Type B pancreatic cell (in vitro differentiated cells): Measurements from ENCODE around the gene TSHZ1. TPM values are rescaled to one million over a fixed set of nuclear protein-coding genes. Genes with fewer than 3 reads are reported as not detected.

Source experiments
- DNase-seq: peaks from one replicate; pipeline ENCODE4 v3.0.0; 2021; ENCODE audit warnings: mixed read lengths; ENCODE audit not compliant: unreplicated experiment; ENCODE audit errors: extremely low spot score
- H3K27ac Mint-ChIP-seq: 2 replicates; pipeline ENCODE4 v1.8.0; 2021; ENCODE audit warnings: mild to moderate bottlenecking, mixed read lengths
- H3K27me3 Mint-ChIP-seq: 2 replicates; pipeline ENCODE4 v1.8.0; 2021; ENCODE audit warnings: mixed read lengths
- H3K36me3 Mint-ChIP-seq: 2 replicates; pipeline ENCODE4 v1.8.0; 2021; ENCODE audit warnings: mixed read lengths
- H3K4me1 Mint-ChIP-seq: one replicate; pipeline ENCODE4 v1.8.0; 2021; ENCODE audit warnings: mixed read lengths; ENCODE audit not compliant: unreplicated experiment
- H3K4me3 Mint-ChIP-seq: 2 replicates; pipeline ENCODE4 v1.8.0; 2021; ENCODE audit warnings: mild to moderate bottlenecking, mixed read lengths
- H3K9me3 Mint-ChIP-seq: 2 replicates; pipeline ENCODE4 v1.8.0; 2021; ENCODE audit warnings: mixed read lengths
- CTCF ChIP-seq: fragments of 200-600 bp; sonication (generic); conservative IDR thresholded peaks from 2 replicates; pipeline ENCODE4 v1.5.0; 2021; ENCODE audit warnings: antibody characterized with exemption, mild to moderate bottlenecking
- total RNA-seq: library from RNA; stranded (reverse); gene quantifications from 2 replicates; pipeline ENCODE4 v1.2.1, GENCODE V29; 2021; ENCODE audit warnings: low replicate concordance

Gene TSHZ1
- total RNA-seq, 1 donor from 2014 or later, result 79.9 TPM

- H3K9me3 Mint-ChIP-seq, result peaks cover 4% of the 10 kb centered on the region
- H3K4me1 Mint-ChIP-seq, result peaks cover 11% of the 10 kb centered on the region
- no peak for TF ChIP-seq CTCF
- DNase-seq, result no peak
- peaks cover 15% of the 10 kb centered on the region for H3K27me3 Mint-ChIP-seq
- no peak overlapping the region for H3K27ac Mint-ChIP-seq
- peaks cover 4% of the 10 kb centered on the region for H3K36me3 Mint-ChIP-seq
- no peak overlapping the region for H3K4me3 Mint-ChIP-seq
Measured at GRCh38 chr18:75163736-75164135, 46.9 kb upstream of the TSHZ1 start.

- no peak for TF ChIP-seq CTCF
- H3K27ac Mint-ChIP-seq, result no peak overlapping the region
- H3K4me3 Mint-ChIP-seq, result no peak overlapping the region
- peaks cover 4% of the 10 kb centered on the region for H3K9me3 Mint-ChIP-seq
- peaks cover 12% of the 10 kb centered on the region for H3K4me1 Mint-ChIP-seq
- DNase-seq, result no peak
- peaks cover 14% of the 10 kb centered on the region for H3K27me3 Mint-ChIP-seq
- peaks cover 4% of the 10 kb centered on the region for H3K36me3 Mint-ChIP-seq
Measured at GRCh38 chr18:75164479-75164878, 46.1 kb upstream of the TSHZ1 start.

- no peak overlapping the region for H3K4me3 Mint-ChIP-seq
- H3K27me3 Mint-ChIP-seq, result peaks cover 11% of the 10 kb centered on the region
- peaks cover 4% of the 10 kb centered on the region for H3K4me1 Mint-ChIP-seq
- peaks cover 4% of the 10 kb centered on the region for H3K36me3 Mint-ChIP-seq
- no peak for DNase-seq
- H3K9me3 Mint-ChIP-seq, result peaks cover 4% of the 10 kb centered on the region
- H3K27ac Mint-ChIP-seq, result no peak overlapping the region
- TF ChIP-seq CTCF, result no peak
Measured at GRCh38 chr18:75165926-75166325, 44.7 kb upstream of the TSHZ1 start.

- Mint-ChIP-seq H3K9me3 (peaks cover 4% of the 10 kb centered on the region), H3K27me3 (peaks cover 13% of the 10 kb centered on the region), H3K4me3 (no peak overlapping the region), H3K27ac (no peak overlapping the region), H3K4me1 (peaks cover 4% of the 10 kb centered on the region), H3K36me3 (peaks cover 4% of the 10 kb centered on the region)
- no peak for TF ChIP-seq CTCF
- DNase-seq, result no peak
Measured at GRCh38 chr18:75167137-75167536, 43.5 kb upstream of the TSHZ1 start.

- no peak for TF ChIP-seq CTCF
- Mint-ChIP-seq H3K4me3 (no peak overlapping the region), H3K27ac (no peak overlapping the region), H3K9me3 (peaks cover 4% of the 10 kb centered on the region), H3K27me3 (peaks cover 15% of the 10 kb centered on the region), H3K4me1 (peaks cover 4% of the 10 kb centered on the region), H3K36me3 (peaks cover 4% of the 10 kb centered on the region)
- DNase-seq, result no peak
Measured at GRCh38 chr18:75167759-75168618, 42.6 kb upstream of the TSHZ1 start.
